NCI-H2171 (cell line): ENCODE measurements around the gene MBLAC1.
"Not testable (repeated sequence)": the region's sequence is repeated elsewhere in the genome, so short reads cannot be mapped to it uniquely, and the experiment has no call there.

Source experiments
- DNase-seq: peaks from one replicate; lab custom pipeline; 2025; lab: John Stamatoyannopoulos, UW

MBLAC1 gene

GRCh38 chr7:100124301-100125230 lies 2.2 kb upstream of the MBLAC1 start:
- DNase-seq: no peak

- DNase-seq: peak; percentile 72
These were observed 382 bp upstream of the MBLAC1 start for GRCh38 chr7:100126239-100126930.

GRCh38 chr7:100127866-100128636 lies 1.3 kb downstream of the MBLAC1 start:
- DNase-seq: peak; percentile 23

- DNase-seq: no peak
These were observed 1.8 kb downstream of the MBLAC1 start for GRCh38 chr7:100128637-100128963.

- DNase-seq: not testable (repeated sequence)
These were observed 3.4 kb downstream of the MBLAC1 start for GRCh38 chr7:100130220-100130607.

GRCh38 chr7:100130608-100131453 lies 4.1 kb downstream of the MBLAC1 start:
- peak; percentile 36 for DNase-seq

- no peak for DNase-seq
These were observed 5.4 kb downstream of the MBLAC1 start for GRCh38 chr7:100132126-100132525.

- DNase-seq: peak; percentile 45
These were observed 6.0 kb downstream of the MBLAC1 start for GRCh38 chr7:100132697-100133151.

- DNase-seq: no peak
These were observed 11.3 kb downstream of the MBLAC1 start for GRCh38 chr7:100137851-100138760.

GRCh38 chr7:100141555-100141949 lies 14.8 kb downstream of the MBLAC1 start:
- no peak for DNase-seq

GRCh38 chr7:100142461-100142860 lies 15.7 kb downstream of the MBLAC1 start:
- no peak for DNase-seq

GRCh38 chr7:100146350-100146749 lies 19.6 kb downstream of the MBLAC1 start:
- not testable (repeated sequence) for DNase-seq

GRCh38 chr7:100147278-100147677 lies 20.5 kb downstream of the MBLAC1 start:
- no peak for DNase-seq

GRCh38 chr7:100148225-100148558 lies 21.4 kb downstream of the MBLAC1 start:
- no peak for DNase-seq

- peak; percentile 99 for DNase-seq
These were observed 22.0 kb downstream of the MBLAC1 start, which contains the start of gene LAMTOR4 for GRCh38 chr7:100148559-100149328. LAMTOR4 (plus strand) TSS chr7:100148918; CDS start chr7:100148973, 55 bp downstream.

- DNase-seq: no peak
These were observed 25.6 kb downstream of the MBLAC1 start for GRCh38 chr7:100152404-100152803.

- no peak for DNase-seq
These were observed 26.3 kb downstream of the MBLAC1 start for GRCh38 chr7:100152937-100153666.

- DNase-seq: no peak
These were observed 27.2 kb downstream of the MBLAC1 start for GRCh38 chr7:100153708-100154535.
